ENCODE measurements around the gene OR5K3.

DNA sequence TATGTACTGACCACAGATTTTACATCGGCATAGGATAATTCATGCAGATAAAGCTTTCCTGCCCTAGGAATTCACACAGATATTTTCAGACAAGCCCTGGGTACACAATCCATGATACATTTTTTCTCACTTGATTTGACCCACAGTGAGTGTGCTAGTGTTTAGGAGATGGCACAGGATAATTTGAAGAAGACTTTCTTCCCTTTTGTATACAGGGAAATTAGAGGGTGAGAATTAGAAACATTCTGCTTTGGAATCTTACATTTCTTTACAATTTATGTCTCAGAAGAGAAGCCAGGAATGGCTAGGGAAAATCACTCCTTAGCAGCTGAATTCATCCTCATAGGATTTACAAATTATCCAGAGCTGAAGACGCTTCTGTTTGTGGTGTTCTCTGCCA lies 36.9 kb upstream of the OR5K3 start, which contains the start of gene OR5K4:
- TF ChIP-seq FOXP1 (CRISPR knock-in tag; IDR thresholded peaks at IDR 0.05) (no peak), ZNF77 (CRISPR knock-in tag; IDR thresholded peaks at IDR 0.05) (no peak), HCFC1 (IDR thresholded peaks at IDR 0.05; ENCODE audit: low read depth, low read length) (no peak), CHD1 (IDR thresholded peaks at IDR 0.05; ENCODE audit: low read length) (no peak), SREBF2 (CRISPR knock-in tag; IDR thresholded peaks at IDR 0.05) (no peak), HDAC1 (IDR thresholded peaks at IDR 0.05) (no peak), EGR1 (conservative IDR thresholded peaks at IDR 0.05) (no peak), CBX2 (IDR thresholded peaks at IDR 0.05; ENCODE audit: insufficient read depth, low read length, poor library complexity, severe bottlenecking) (no peak)
